BJ (cell line): Measurements from ENCODE around the gene PALD1. TPM values are rescaled to one million over a fixed set of nuclear protein-coding genes. Genes with fewer than 3 reads are reported as not detected.

Experiments
- CTCF ChIA-PET: fragments of 350-600 bp; formaldehyde crosslinking; extraction: SDS; loops from one replicate; lab custom pipeline; 2021; ENCODE audit warnings: antibody characterized with exemption, inconsistent platforms; lab: Yijun Ruan, JAX
- POLR2A ChIA-PET: fragments of 300-600 bp; sonication (Branson Sonifier 250); formaldehyde crosslinking; extraction: SDS; loops from one replicate; lab custom pipeline; 2021; ENCODE audit warnings: antibody characterized with exemption; lab: Charles Lee
- DNase-seq: peaks from one replicate; pipeline ENCODE4 v3.0.0-alpha.2; 2011; ENCODE audit warnings: low read depth
- H3K27me3 ChIP-seq: 2 replicates; pipeline ENCODE4 v1.6.0; 2011; ENCODE audit warnings: low read length; ENCODE audit not compliant: control insufficient read depth, insufficient read depth
- H3K36me3 ChIP-seq: 2 replicates; pipeline ENCODE4 v1.5.1; 2011; ENCODE audit warnings: low read length; ENCODE audit not compliant: control insufficient read depth, insufficient read depth
- H3K4me3 ChIP-seq: 2 replicates; pipeline ENCODE4 v1.5.1; 2011; ENCODE audit warnings: low read depth, mild to moderate bottlenecking, control low read depth, low read length
- CTCF ChIP-seq: IDR thresholded peaks from 2 replicates; pipeline ENCODE4 v1.5.1; 2011; ENCODE audit warnings: low read depth, mild to moderate bottlenecking, control low read depth, inconsistent platforms, low read length, moderate library complexity; ENCODE audit not compliant: insufficient read depth
- polyA plus RNA-seq: library from polyadenylated mRNA; depleted of rRNA; stranded (reverse); fragments of >200 nt; gene quantifications from 2 replicates; pipeline ENCODE4 v1.2.3, GENCODE V29; 2011

Gene PALD1
- polyA plus RNA-seq, 1 experiment, result 0.10 TPM

- H3K36me3 ChIP-seq, result no peaks in the 10 kb centered on the region
- TF ChIP-seq CTCF, result no peak
- POLR2A ChIA-PET, result no interaction called here
- CTCF ChIA-PET, result interaction anchor here (0.9 to 7.4 kb wide), 12 partner anchors 10 to 461 kb away, joined by 3 to 123 read pairs (median 12); partner anchors contain the start of gene EIF4EBP2
- no peak overlapping the region for H3K4me3 ChIP-seq
- no peak for DNase-seq
- H3K27me3 ChIP-seq, result peaks cover 5% of the 10 kb centered on the region
These were observed 16.1 kb upstream of the PALD1 start for GRCh38 chr10:70462349-70462984.

GRCh38 chr10:70465278-70465677 is 13.3 kb upstream of the PALD1 start:
- POLR2A ChIA-PET, result no interaction called here
- CTCF ChIA-PET, result interaction anchor here (7.4 kb wide), 1 partner anchor 75 kb away, joined by 123 read pairs; no protein-coding TSS in a partner anchor
- no peak for TF ChIP-seq CTCF
- H3K4me3 ChIP-seq, result no peak overlapping the region
- peaks cover 14% of the 10 kb centered on the region for H3K27me3 ChIP-seq
- H3K36me3 ChIP-seq, result no peaks in the 10 kb centered on the region
- no peak for DNase-seq

- TF ChIP-seq CTCF, result no peak
- Histone ChIP-seq H3K36me3 (no peaks in the 10 kb centered on the region), H3K27me3 (peaks cover 14% of the 10 kb centered on the region), H3K4me3 (no peak overlapping the region)
- DNase-seq, result no peak
- ChIA-PET CTCF (no interaction called here), POLR2A (no interaction called here)
These were observed 12.7 kb upstream of the PALD1 start for GRCh38 chr10:70465832-70466231.

GRCh38 chr10:70466951-70467350 is 11.6 kb upstream of the PALD1 start:
- Histone ChIP-seq H3K36me3 (no peaks in the 10 kb centered on the region), H3K27me3 (peaks cover 18% of the 10 kb centered on the region), H3K4me3 (no peak overlapping the region)
- no peak for TF ChIP-seq CTCF
- ChIA-PET CTCF (interaction anchor here (1.2 kb wide), 1 partner anchor 74 kb away, joined by 4 read pairs; no protein-coding TSS in a partner anchor), POLR2A (no interaction called here)
- DNase-seq, result no peak

- DNase-seq, result no peak
- Histone ChIP-seq H3K4me3 (no peak overlapping the region), H3K27me3 (peaks cover 34% of the 10 kb centered on the region), H3K36me3 (no peaks in the 10 kb centered on the region)
- TF ChIP-seq CTCF, result no peak
- POLR2A ChIA-PET, result no interaction called here
- CTCF ChIA-PET, result interaction anchor here (3.5 kb wide), 1 partner anchor 12 kb away, joined by 18 read pairs; no protein-coding TSS in a partner anchor
These were observed 5.6 kb upstream of the PALD1 start for GRCh38 chr10:70472799-70473454.
